ENCODE data around the gene HNRNPL. TPM values are rescaled to one million over a fixed set of nuclear protein-coding genes. Genes with fewer than 3 reads are reported as not detected.
A peak's percentile ranks its signal among the peaks of the same experiment; 100 is the strongest.
"Not testable (repeated sequence)": the region's sequence is repeated elsewhere in the genome, so short reads cannot be mapped to it uniquely, and the experiment has no call there.

Gene HNRNPL
- total RNA-seq, 1 donor from 2014 or later, result 172 TPM

GRCh38 chr19:38816131-38816750, 33.5 kb downstream of the HNRNPL start:
- no peak for DNase-seq (ENCODE audit: low read depth)
- no peak for TF ChIP-seq CTCF (IDR thresholded peaks at IDR 0.05; ENCODE audit: insufficient read depth, low read length, severe bottlenecking)
- Histone ChIP-seq H3K27me3 (ENCODE audit: control insufficient read depth, insufficient read depth, low read length) (no peaks in the 10 kb centered on the region), H3K36me3 (ENCODE audit: control insufficient read depth, insufficient read depth, low read length) (peaks cover 7% of the 10 kb centered on the region), H3K4me3 (ENCODE audit: low read depth, low read length) (no peak overlapping the region)
- no peak for FAIRE-seq

- H3K27me3 ChIP-seq (ENCODE audit: control insufficient read depth, insufficient read depth, low read length), result no peaks in the 10 kb centered on the region
- no peak overlapping the region for H3K4me3 ChIP-seq (ENCODE audit: low read depth, low read length)
- peaks cover 7% of the 10 kb centered on the region for H3K36me3 ChIP-seq (ENCODE audit: control insufficient read depth, insufficient read depth, low read length)
- DNase-seq (ENCODE audit: low read depth) (no peak), FAIRE-seq (peak; percentile 60)
- TF ChIP-seq CTCF (IDR thresholded peaks at IDR 0.05; ENCODE audit: insufficient read depth, low read length, severe bottlenecking), result no peak
Measured at GRCh38 chr19:38815059-38816001, 34.5 kb downstream of the HNRNPL start.

GRCh38 chr19:38813932-38814331, 35.9 kb downstream of the HNRNPL start:
- FAIRE-seq, result not testable (repeated sequence)

GRCh38 chr19:38813323-38813722, 36.5 kb downstream of the HNRNPL start:
- no peak for FAIRE-seq

More at GRCh38 chr19:38813932-38814331, 35.9 kb downstream of the HNRNPL start:
- H3K4me3 ChIP-seq (ENCODE audit: low read depth, low read length); DNase-seq (ENCODE audit: low read depth); H3K27me3 ChIP-seq (ENCODE audit: control insufficient read depth, insufficient read depth, low read length); H3K36me3 ChIP-seq (ENCODE audit: control insufficient read depth, insufficient read depth, low read length): not testable (repeated sequence)

GRCh38 chr19:38812841-38813320, 36.9 kb downstream of the HNRNPL start, which contains the start of gene LGALS4:
Gene LGALS4 (minus strand): TSS chr19:38812945. CDS start chr19:38812886, 59 bp downstream.
- TF ChIP-seq CTCF (IDR thresholded peaks at IDR 0.05; ENCODE audit: insufficient read depth, low read length, severe bottlenecking), result no peak
- FAIRE-seq (no peak), DNase-seq (ENCODE audit: low read depth) (no peak)
- Histone ChIP-seq H3K36me3 (ENCODE audit: control insufficient read depth, insufficient read depth, low read length) (peaks cover 7% of the 10 kb centered on the region), H3K27me3 (ENCODE audit: control insufficient read depth, insufficient read depth, low read length) (no peaks in the 10 kb centered on the region), H3K4me3 (ENCODE audit: low read depth, low read length) (no peak within 1 kb of the TSS)

More at GRCh38 chr19:38813323-38813722, 36.5 kb downstream of the HNRNPL start:
- Histone ChIP-seq H3K36me3 (ENCODE audit: control insufficient read depth, insufficient read depth, low read length) (peaks cover 7% of the 10 kb centered on the region), H3K4me3 (ENCODE audit: low read depth, low read length) (no peak overlapping the region), H3K27me3 (ENCODE audit: control insufficient read depth, insufficient read depth, low read length) (no peaks in the 10 kb centered on the region)
- no peak for TF ChIP-seq CTCF (IDR thresholded peaks at IDR 0.05; ENCODE audit: insufficient read depth, low read length, severe bottlenecking)
- DNase-seq (ENCODE audit: low read depth), result no peak

Data from bronchial epithelial cell (primary cell).